GM19351 (cell line): ENCODE results near the gene RFWD3.
"Not testable (repeated sequence)": the region's sequence is repeated elsewhere in the genome, so short reads cannot be mapped to it uniquely, and the experiment has no call there.

Experiments
- ATAC-seq: cut with Tn5 transposase; IDR thresholded peaks from one replicate; pipeline ENCODE4 v1.9.1; 2021; ENCODE audit warnings: mild to moderate bottlenecking, moderate library complexity; ENCODE audit not compliant: unreplicated experiment

The RFWD3 gene

GRCh38 chr16:74666425-74667254 is at the start of gene RFWD3:
Gene RFWD3, minus strand, starts transcription at chr16:74666877. Its CDS starts 5,428 bp downstream, at chr16:74661449.
- ATAC-seq, result peak; percentile 100

- ATAC-seq, result no peak
Observed at GRCh38 chr16:74716355-74716754, 49.7 kb upstream of the RFWD3 start.

GRCh38 chr16:74713876-74714275 is 47.2 kb upstream of the RFWD3 start:
- ATAC-seq, result no peak

DNA sequence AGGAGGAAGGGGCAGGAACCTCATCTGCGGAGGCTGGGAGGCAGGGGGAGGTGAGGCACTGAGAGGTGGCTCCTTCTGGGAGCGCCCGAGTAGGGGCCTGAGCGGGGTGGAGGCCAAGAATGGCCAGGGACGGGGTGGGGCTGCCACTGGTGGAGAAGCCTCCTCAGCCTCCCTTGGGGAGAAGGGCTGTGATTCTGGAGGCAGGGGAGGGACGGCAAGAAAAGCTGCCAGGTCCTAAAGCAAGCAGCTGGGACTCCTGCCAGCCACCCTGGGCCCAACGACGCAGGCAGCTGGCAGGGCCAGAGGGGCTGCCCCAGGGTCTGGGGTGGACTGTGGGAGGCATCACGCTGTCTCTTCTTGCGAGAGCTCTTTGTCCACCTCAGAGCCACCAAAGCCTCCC is 46.6 kb upstream of the RFWD3 start:
- no peak for ATAC-seq

- no peak for ATAC-seq
Observed at GRCh38 chr16:74711938-74712337, 45.3 kb upstream of the RFWD3 start.

DNA sequence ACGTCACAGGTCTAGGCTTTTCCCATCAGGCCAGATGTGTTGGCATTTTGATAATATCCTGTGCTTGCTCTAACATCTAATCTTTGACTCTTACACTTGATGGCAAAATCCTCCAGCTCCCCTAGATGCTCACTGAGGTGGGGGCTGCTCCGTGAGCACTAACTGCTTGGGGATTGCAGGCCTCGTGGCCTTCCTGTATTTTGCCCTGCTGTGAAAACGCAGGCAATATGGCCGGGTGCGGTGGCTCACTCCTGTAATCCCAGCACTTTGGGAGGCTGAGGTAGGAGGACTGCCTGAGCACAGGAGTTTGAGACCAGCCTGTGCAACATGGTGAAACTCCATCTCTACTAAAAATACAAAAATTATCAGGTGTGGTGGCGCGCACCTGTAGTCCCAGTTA is 43.7 kb upstream of the RFWD3 start:
- ATAC-seq, result no peak

DNA sequence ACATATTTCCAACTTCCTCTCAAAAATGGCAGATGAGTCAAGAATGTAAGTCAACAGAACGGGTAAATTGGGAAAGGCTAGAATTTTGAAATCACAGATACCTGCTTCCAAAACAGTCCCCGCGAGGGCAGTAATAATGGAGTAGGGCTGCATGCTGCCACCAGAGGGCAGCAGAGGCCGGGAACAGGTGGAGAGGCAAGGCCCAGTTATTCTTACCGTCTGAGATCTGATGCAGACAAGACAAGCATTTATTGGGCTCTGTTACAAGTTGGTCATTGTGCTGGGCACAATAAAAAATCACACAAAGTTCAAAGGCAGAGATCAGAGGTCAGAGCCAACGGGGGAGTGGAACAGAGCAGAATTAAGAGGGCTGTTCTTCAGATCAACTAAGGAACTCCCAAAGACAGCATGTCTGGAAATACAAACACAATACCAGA is 42.8 kb upstream of the RFWD3 start:
- peak; percentile 97 for ATAC-seq

DNA sequence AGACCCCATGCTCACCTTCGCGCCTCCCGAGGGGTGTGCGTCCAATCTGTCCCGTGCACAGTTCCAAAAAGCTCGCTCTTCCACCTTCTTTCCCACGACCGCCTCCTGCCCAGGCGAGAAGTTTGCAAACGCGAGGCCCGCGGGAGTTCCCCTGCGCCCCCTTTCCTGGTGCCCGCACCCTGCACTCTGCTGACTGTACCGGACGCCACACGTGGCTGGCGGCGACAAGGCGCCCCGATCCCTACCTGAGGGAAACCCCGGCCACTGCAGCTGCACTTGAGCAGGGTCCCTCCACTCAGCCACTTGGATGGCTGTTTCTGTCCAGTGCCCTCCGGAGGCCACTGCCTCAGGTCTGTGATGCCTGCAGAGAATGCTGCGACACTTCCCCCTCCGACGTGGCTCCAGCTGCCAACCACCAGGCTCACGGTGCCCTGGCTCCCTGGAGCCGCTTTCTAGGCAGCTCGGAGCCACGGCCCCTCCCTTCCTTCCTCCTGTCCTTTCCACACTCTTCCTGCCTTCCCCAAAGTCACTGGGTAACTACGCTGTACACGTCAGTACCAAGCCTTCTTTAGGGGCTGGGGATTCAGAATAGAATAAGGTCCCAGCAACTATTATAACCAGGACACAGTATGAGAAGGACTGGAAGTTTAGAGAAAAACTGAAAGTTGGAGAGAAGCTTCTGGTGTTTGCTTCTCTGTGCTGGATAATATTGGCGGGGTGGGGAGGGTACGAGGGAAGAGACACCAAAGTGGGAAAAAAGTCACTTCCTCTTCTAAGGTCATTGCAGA is 34.0 kb upstream of the RFWD3 start, which contains the start of gene MLKL:
Gene MLKL (minus strand): TSS at position 425 of the 788 bp plus-strand sequence. CDS start 5,105 bp downstream, outside the sequence.
- ATAC-seq, result peak; percentile 44

- no peak for ATAC-seq
Observed at GRCh38 chr16:74700116-74700437, 33.4 kb upstream of the RFWD3 start.

GRCh38 chr16:74699666-74700065 is 33.0 kb upstream of the RFWD3 start:
- no peak for ATAC-seq

DNA sequence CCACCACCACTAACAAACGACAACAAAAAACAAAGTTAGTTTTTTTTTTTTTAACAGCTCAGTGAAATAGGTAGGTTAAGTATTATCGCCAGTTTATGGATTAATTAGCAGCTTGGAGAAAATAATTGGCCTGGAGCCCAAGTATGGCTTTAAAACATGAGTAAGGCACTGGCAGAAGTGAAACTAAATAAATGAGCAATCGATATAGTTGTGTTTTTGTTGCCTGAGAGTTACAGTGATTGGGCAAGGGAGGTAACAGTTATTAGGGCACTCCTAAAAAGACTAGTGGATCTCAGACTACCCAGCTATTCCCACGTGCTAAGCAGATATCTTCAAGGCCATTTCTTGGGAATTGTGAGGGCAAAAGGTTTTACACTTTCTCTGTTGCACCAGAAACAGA is 31.5 kb upstream of the RFWD3 start:
- peak; percentile 21 for ATAC-seq

DNA sequence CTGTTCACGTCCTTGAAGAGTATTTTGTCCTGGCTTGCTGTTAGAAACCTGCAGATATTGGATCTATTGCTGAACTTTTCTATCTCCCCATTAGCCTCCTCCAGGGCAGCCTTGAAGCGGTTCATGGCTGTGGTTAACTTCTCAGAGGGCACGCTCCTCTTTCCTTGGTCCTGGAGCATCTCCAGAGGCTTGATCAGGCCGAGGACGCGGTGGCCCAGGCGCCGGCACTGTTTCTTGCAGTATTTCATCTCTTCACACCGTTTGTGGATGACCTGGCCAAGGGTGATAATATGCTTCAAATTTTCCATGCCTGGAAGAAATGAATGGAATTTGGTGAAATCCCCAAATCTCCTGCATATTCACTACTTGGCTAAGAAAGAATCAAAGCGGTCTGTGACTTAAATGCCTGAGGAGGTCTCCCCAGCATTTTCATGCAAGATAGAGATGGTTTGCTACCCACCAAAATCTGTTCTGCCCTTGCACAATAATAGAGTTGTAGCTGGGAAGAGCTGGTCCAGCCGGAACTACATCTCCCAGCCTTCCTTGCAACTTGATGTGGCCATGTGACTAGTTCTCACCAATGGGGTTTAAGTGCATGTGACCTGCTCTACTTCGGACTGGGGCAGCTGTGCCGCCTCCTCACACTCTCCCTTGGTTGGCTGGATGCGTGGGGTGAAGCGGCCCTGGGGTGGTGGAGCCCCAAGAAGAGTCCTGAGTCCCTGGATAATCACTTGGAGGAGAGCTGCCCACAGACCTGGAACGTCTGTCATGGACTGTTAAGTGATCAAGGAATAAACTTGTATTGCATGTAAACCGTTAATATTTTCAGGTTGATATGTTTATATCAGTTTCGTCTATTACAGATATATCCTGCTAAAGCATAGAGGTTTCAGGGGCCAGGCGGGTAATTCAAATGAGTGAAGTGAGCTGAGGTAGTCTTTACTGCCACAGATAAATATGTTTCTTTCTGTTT is 29.1 kb upstream of the RFWD3 start:
- ATAC-seq, result peak; percentile 84

GRCh38 chr16:74691093-74691855 is 24.6 kb upstream of the RFWD3 start:
- no peak for ATAC-seq

GRCh38 chr16:74682556-74682955 is 15.9 kb upstream of the RFWD3 start:
- ATAC-seq, result no peak

DNA sequence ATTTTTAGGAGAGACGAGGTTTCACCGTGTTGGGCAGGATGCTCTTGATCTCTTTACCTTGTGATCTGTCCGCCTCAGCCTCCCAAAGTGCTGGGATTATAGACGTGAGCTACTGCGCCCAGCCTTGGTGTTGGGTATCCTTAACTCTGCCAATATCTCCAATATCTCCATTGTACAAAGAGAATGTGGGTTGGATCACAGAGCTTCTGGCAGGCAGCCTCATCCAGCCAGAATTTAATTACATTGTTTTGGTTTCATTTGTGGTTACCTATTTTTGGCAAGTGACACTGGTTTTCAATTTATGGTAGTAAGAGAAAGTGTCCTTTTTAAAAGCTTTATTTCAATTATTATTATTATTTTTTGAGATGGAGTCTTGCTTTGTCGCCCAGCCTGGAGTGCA is 14.0 kb upstream of the RFWD3 start:
- no peak for ATAC-seq

DNA sequence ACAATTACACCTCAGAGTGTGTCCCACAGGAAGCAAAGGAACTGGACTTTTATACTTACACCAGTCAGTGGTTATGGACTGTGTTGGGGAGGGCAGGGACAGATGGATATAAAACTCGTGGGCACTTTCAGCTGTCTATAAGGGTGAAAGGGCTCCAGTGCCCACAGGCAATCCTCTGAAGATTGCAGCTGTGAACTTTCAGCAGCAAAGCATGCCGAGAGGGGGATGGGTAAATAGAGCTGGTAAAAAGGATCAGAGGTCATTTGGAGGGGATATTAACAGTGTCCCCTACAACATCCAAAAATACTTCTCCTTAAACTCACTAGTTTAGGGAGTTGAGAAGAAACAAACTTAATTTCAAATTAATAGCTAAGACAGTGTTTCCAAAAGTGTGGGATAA is 13.3 kb upstream of the RFWD3 start:
- ATAC-seq, result no peak

DNA sequence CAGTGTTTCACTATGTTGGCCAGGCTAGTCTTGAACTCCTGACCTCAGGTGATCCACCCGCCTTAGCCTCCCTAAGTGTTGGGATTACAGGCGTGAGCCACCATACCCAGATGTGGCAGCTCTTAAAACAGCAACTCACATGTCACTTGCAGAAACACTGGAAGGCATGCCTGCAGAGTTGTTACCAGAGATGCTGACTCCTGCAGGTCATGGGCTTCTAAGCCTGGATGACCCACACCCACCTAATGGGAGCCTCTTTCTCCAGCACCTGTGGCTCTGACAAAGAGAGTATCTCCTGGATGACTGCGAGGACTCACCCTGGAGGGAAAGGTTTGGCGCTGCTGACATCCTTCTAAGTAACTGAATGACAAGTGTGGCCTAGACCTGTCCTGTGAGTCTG is 11.2 kb upstream of the RFWD3 start:
- ATAC-seq, result no peak

GRCh38 chr16:74673876-74674275 is 7.2 kb upstream of the RFWD3 start:
- ATAC-seq, result no peak

- not testable (repeated sequence) for ATAC-seq
Observed at GRCh38 chr16:74668877-74669276, 2.2 kb upstream of the RFWD3 start.

GRCh38 chr16:74667255-74667700 is 601 bp upstream of the RFWD3 start:
- no peak for ATAC-seq
